MCF 10A (cell line): Measurements from ENCODE around the gene WDFY2. TPM values are rescaled to one million over a fixed set of nuclear protein-coding genes. Genes with fewer than 3 reads are reported as not detected.

Experiments
- BruUV-seq: library from RNA; stranded (reverse); fragments of 400-500 nt; replicated peaks from 2 replicates; lab custom pipeline; 2021; lab: Mats Ljungman, UMichigan
- CTCF ChIA-PET: fragments of 300-600 bp; sonication (Branson Sonifier 250); formaldehyde crosslinking; extraction: SDS; loops from one replicate; lab custom pipeline; 2021; ENCODE audit warnings: antibody characterized with exemption, inconsistent platforms; lab: Yijun Ruan, JAX
- POLR2A ChIA-PET: fragments of 300-600, 350-650 bp; sonication (Branson Sonifier 250); formaldehyde crosslinking; extraction: SDS; loops from one replicate; lab custom pipeline; 2020; ENCODE audit warnings: antibody characterized with exemption, inconsistent platforms; lab: Yijun Ruan, JAX
- DNase-seq: peaks from one replicate; pipeline ENCODE4 v3.0.0-alpha.2; 2018; ENCODE audit not compliant: unreplicated experiment
- H3K27ac Mint-ChIP-seq: one replicate; pipeline ENCODE4 v1.8.0; 2022; ENCODE audit warnings: mild to moderate bottlenecking, low read depth, mixed read lengths; ENCODE audit not compliant: unreplicated experiment
- H3K27me3 Mint-ChIP-seq: one replicate; pipeline ENCODE4 v1.8.0; 2022; ENCODE audit warnings: mixed read lengths; ENCODE audit not compliant: insufficient read depth, unreplicated experiment
- H3K36me3 Mint-ChIP-seq: one replicate; pipeline ENCODE4 v1.8.0; 2022; ENCODE audit warnings: mild to moderate bottlenecking, moderate library complexity, mixed read lengths; ENCODE audit not compliant: insufficient read depth, unreplicated experiment
- H3K4me1 Mint-ChIP-seq: one replicate; pipeline ENCODE4 v1.8.0; 2022; ENCODE audit warnings: mixed read lengths; ENCODE audit not compliant: insufficient read depth, unreplicated experiment
- H3K4me3 Mint-ChIP-seq: one replicate; pipeline ENCODE4 v1.8.0; 2022; ENCODE audit warnings: mild to moderate bottlenecking, moderate library complexity, mixed read lengths; ENCODE audit not compliant: unreplicated experiment
- H3K9me3 Mint-ChIP-seq: one replicate; pipeline ENCODE4 v1.8.0; 2022; ENCODE audit warnings: mixed read lengths; ENCODE audit not compliant: unreplicated experiment
- CTCF ChIP-seq: fragments of 200-600 bp; IDR thresholded peaks from one replicate; pipeline ENCODE4 v1.8.0; 2022; ENCODE audit warnings: antibody characterized with exemption, mild to moderate bottlenecking; ENCODE audit not compliant: unreplicated experiment
- intact Hi-C: fragments of 100-400 bp; cut with micrococcal nuclease; formaldehyde crosslinking; loops from 2 replicates; pipeline ENCODE4 v1.14.1; 2022
- total RNA-seq: library from RNA; stranded (reverse); gene quantifications from 2 replicates; pipeline ENCODE4 v1.2.3, GENCODE V29; 2022

WDFY2 gene
- total RNA-seq, 1 experiment from 2014 or later: 56.2 TPM

GRCh38 chr13:51635137-51635878 lies 51.0 kb downstream of the WDFY2 start:
- Mint-ChIP-seq H3K4me1 (peaks cover 60% of the 10 kb centered on the region), H3K36me3 (peaks cover 13% of the 10 kb centered on the region), H3K27ac (peak overlapping the region; percentile 97), H3K27me3 (no peaks in the 10 kb centered on the region), H3K4me3 (peak overlapping the region; percentile 49), H3K9me3 (no peaks in the 10 kb centered on the region)
- intact Hi-C loops: no loop called here
- DNase-seq: peak; percentile 61
- ChIA-PET CTCF (interaction anchor here (0.6 to 1.4 kb wide), 5 partner anchors 25 to 1278 kb away, joined by 3 to 5 read pairs (median 3); no protein-coding TSS in a partner anchor), POLR2A (interaction anchor here (0.6 to 6.4 kb wide), 16 partner anchors 9 to 233 kb away, joined by 3 to 44 read pairs (median 4); partner anchors contain the start of gene INTS6)
- no peak for TF ChIP-seq CTCF
- no TSS peak for BruUV-seq

- POLR2A ChIA-PET: interaction anchor here (1.0 to 6.4 kb wide), 4 partner anchors 11 to 183 kb away, joined by 5 to 44 read pairs (median 20); partner anchors contain the start of gene INTS6
- Mint-ChIP-seq H3K9me3 (no peaks in the 10 kb centered on the region), H3K36me3 (peaks cover 20% of the 10 kb centered on the region), H3K4me1 (peaks cover 60% of the 10 kb centered on the region), H3K27me3 (no peaks in the 10 kb centered on the region), H3K4me3 (peak overlapping the region; percentile 49), H3K27ac (peak overlapping the region; percentile 97)
- intact Hi-C loops: no loop called here
- TF ChIP-seq CTCF: no peak
- BruUV-seq: no TSS peak
- DNase-seq: no peak
- CTCF ChIA-PET: interaction anchor here (0.6 kb wide), 1 partner anchor 24 kb away, joined by 4 read pairs; no protein-coding TSS in a partner anchor
Observed at GRCh38 chr13:51636349-51636890, 52.2 kb downstream of the WDFY2 start.

GRCh38 chr13:51637852-51638215 lies 53.6 kb downstream of the WDFY2 start:
- no peak for TF ChIP-seq CTCF
- peak overlapping the region; percentile 97 for H3K27ac Mint-ChIP-seq
- no peaks in the 10 kb centered on the region for H3K27me3 Mint-ChIP-seq
- BruUV-seq: no TSS peak
- DNase-seq: no peak
- ChIA-PET CTCF (no interaction called here), POLR2A (interaction anchor here (0.8 to 1.3 kb wide), 4 partner anchors 10 to 59 kb away, joined by 3 to 5 read pairs (median 4); no protein-coding TSS in a partner anchor)
- peaks cover 53% of the 10 kb centered on the region for H3K4me1 Mint-ChIP-seq
- peaks cover 20% of the 10 kb centered on the region for H3K36me3 Mint-ChIP-seq
- intact Hi-C loops: no loop called here
- no peak overlapping the region for H3K4me3 Mint-ChIP-seq
- no peaks in the 10 kb centered on the region for H3K9me3 Mint-ChIP-seq
